ENCODE data around the gene RBCK1. TPM values are rescaled to one million over a fixed set of nuclear protein-coding genes. Genes with fewer than 3 reads are reported as not detected.
"Not testable (repeated sequence)": the region's sequence is repeated elsewhere in the genome, so short reads cannot be mapped to it uniquely, and the experiment has no call there.

RBCK1 gene
- polyA plus RNA-seq, 3 donors = 81.2 to 98.0 (median 85.4) TPM

GRCh38 chr20:387520-387919, 20.6 kb upstream of the RBCK1 start:
- DNase-seq (ENCODE audit: extremely low read depth in 1 of 11, low read depth in 9 of 11, low spot score in 4 of 11) = no peak

- DNase-seq (ENCODE audit: extremely low read depth in 1 of 11, low read depth in 9 of 11, low spot score in 4 of 11) = no peak
Measured at GRCh38 chr20:388034-388994, 19.8 kb upstream of the RBCK1 start.

- no peak for DNase-seq (ENCODE audit: extremely low read depth in 1 of 11, low read depth in 9 of 11, low spot score in 4 of 11)
Measured at GRCh38 chr20:389220-389619, 18.9 kb upstream of the RBCK1 start.

- no peak for DNase-seq (ENCODE audit: extremely low read depth in 1 of 11, low read depth in 9 of 11, low spot score in 4 of 11)
Measured at GRCh38 chr20:391041-391711, 16.9 kb upstream of the RBCK1 start.

- not testable (repeated sequence) for DNase-seq (ENCODE audit: extremely low read depth in 1 of 11, low read depth in 9 of 11, low spot score in 4 of 11)
Measured at GRCh38 chr20:393296-393695, 14.8 kb upstream of the RBCK1 start.

- no peak for DNase-seq (ENCODE audit: extremely low read depth in 1 of 11, low read depth in 9 of 11, low spot score in 4 of 11)
Measured at GRCh38 chr20:396252-396618, 11.9 kb upstream of the RBCK1 start.

GRCh38 chr20:396619-397431, 11.3 kb upstream of the RBCK1 start:
- DNase-seq (ENCODE audit: extremely low read depth in 1 of 11, low read depth in 9 of 11, low spot score in 4 of 11) = no peak

- no peak for DNase-seq (ENCODE audit: extremely low read depth in 1 of 11, low read depth in 9 of 11, low spot score in 4 of 11)
Measured at GRCh38 chr20:397432-398237, 10.5 kb upstream of the RBCK1 start.

- no peak for DNase-seq (ENCODE audit: extremely low read depth in 1 of 11, low read depth in 9 of 11, low spot score in 4 of 11)
Measured at GRCh38 chr20:399182-399707, 8.9 kb upstream of the RBCK1 start.

- no peak for DNase-seq (ENCODE audit: extremely low read depth in 1 of 11, low read depth in 9 of 11, low spot score in 4 of 11)
Measured at GRCh38 chr20:400128-400453, 8.0 kb upstream of the RBCK1 start.

GRCh38 chr20:400454-401275, 7.4 kb upstream of the RBCK1 start:
- DNase-seq (ENCODE audit: extremely low read depth in 1 of 11, low read depth in 9 of 11, low spot score in 4 of 11) = no peak

- DNase-seq (ENCODE audit: extremely low read depth in 1 of 11, low read depth in 9 of 11, low spot score in 4 of 11) = no peak
Measured at GRCh38 chr20:401682-402495, 6.2 kb upstream of the RBCK1 start.

- DNase-seq (ENCODE audit: extremely low read depth in 1 of 11, low read depth in 9 of 11, low spot score in 4 of 11) = no peak
Measured at GRCh38 chr20:402496-402885, 5.6 kb upstream of the RBCK1 start.

- DNase-seq (ENCODE audit: extremely low read depth in 1 of 11, low read depth in 9 of 11, low spot score in 4 of 11) = no peak
Measured at GRCh38 chr20:402898-403581, 5.1 kb upstream of the RBCK1 start.

- DNase-seq (ENCODE audit: extremely low read depth in 1 of 11, low read depth in 9 of 11, low spot score in 4 of 11) = no peak
Measured at GRCh38 chr20:403582-403957, 4.5 kb upstream of the RBCK1 start.

- no peak for DNase-seq (ENCODE audit: extremely low read depth in 1 of 11, low read depth in 9 of 11, low spot score in 4 of 11)
Measured at GRCh38 chr20:404088-404487, 4.0 kb upstream of the RBCK1 start.
